Measurements from ENCODE around the gene STOM.

STOM gene

DNA sequence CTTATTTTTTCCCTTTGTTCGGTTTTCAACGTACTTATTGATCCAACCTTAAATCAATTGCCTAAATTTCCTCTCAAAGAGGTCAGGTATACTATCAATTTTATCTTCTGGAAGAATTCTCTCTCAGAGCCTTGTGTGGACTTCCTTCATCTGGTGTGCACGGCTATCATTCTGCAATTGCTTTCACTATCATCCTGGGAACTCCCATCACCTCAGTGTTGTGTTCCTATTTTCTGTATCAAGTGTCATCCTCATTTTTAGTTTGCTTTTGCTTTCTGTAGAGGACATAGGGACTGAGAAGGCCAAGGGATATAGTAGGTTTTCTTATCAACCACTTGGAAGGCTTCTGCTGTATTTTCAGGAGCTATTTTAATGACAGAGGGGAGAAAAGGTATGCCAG lies 11.3 kb downstream of the STOM start:
- no peak overlapping the region for H3K4me3 ChIP-seq (replicated peaks; ENCODE audit: low read depth, low read length)
- TF ChIP-seq CTCF (IDR thresholded peaks at IDR 0.05; ENCODE audit: low read length, missing control alignments) = no peak
- no peak for DNase-seq (ENCODE audit: low read depth)

- no peak overlapping the region for H3K4me3 ChIP-seq (replicated peaks; ENCODE audit: low read depth, low read length)
- TF ChIP-seq CTCF (IDR thresholded peaks at IDR 0.05; ENCODE audit: low read length, missing control alignments) = no peak
- no peak for DNase-seq (ENCODE audit: low read depth)
Measured at GRCh38 chr9:121357011-121357410, 13.0 kb downstream of the STOM start.

GRCh38 chr9:121354762-121355161 lies 15.3 kb downstream of the STOM start:
- no peak for DNase-seq (ENCODE audit: low read depth)
- no peak for TF ChIP-seq CTCF (IDR thresholded peaks at IDR 0.05; ENCODE audit: low read length, missing control alignments)
- no peak overlapping the region for H3K4me3 ChIP-seq (replicated peaks; ENCODE audit: low read depth, low read length)

DNA sequence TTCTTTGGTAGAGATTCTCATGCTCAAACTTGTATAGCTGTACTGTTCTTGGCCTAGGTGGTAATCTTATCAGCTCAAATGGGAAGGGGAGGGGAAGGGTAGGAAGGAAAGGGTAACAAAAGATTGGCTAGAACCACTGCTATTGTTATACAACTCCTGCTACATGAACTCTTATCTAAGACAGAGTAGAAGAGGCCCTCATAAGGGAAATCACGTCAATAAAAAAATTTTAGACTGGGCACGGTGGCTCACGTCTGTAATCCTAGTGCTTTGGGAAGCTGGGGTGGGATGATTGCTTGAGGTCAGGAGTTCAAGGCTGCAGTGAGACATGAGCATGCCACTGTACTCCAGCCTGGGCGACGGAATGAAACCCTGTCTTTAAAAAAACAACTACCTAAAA lies 15.9 kb downstream of the STOM start:
- H3K4me3 ChIP-seq (replicated peaks; ENCODE audit: low read depth, low read length) = no peak overlapping the region
- peak; percentile 93 for DNase-seq (ENCODE audit: low read depth)
- TF ChIP-seq CTCF (IDR thresholded peaks at IDR 0.05; ENCODE audit: low read length, missing control alignments) = no peak

GRCh38 chr9:121353241-121354061 lies 16.6 kb downstream of the STOM start:
- DNase-seq (ENCODE audit: low read depth) = no peak
- H3K4me3 ChIP-seq (replicated peaks; ENCODE audit: low read depth, low read length) = no peak overlapping the region
- TF ChIP-seq CTCF (IDR thresholded peaks at IDR 0.05; ENCODE audit: low read length, missing control alignments) = no peak

DNA sequence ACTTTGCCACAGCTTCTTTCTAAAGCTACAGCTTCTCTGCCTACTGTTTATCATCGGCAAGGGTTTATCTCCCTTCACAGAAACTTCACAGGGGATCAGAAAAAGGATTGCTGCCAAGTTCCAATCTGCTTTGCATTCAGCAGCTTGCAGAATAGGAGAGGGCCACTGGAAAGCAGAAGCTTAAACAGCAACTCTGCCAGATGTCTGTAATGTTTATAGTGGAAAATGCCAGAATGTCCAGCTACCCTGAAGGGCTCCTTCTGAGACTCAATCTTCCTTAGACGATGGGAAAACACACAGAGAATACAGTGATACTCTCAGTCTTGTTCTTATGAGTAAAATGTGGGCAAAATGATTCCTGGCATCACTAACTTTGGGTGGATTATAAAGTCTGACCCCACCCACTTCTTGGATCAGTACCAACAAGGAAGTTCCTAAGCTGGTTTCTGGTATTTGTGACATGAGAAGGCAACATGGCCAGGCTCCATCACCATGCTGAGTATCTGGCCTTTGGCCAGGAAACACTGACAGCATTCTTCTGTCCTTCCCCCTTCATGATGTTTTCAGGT lies 19.0 kb downstream of the STOM start:
- H3K4me3 ChIP-seq (replicated peaks; ENCODE audit: low read depth, low read length) = no peak overlapping the region
- peak; percentile 97 for DNase-seq (ENCODE audit: low read depth)
- TF ChIP-seq CTCF (IDR thresholded peaks at IDR 0.05; ENCODE audit: low read length, missing control alignments) = no peak

- no peak overlapping the region for H3K4me3 ChIP-seq (replicated peaks; ENCODE audit: low read depth, low read length)
- TF ChIP-seq CTCF (IDR thresholded peaks at IDR 0.05; ENCODE audit: low read length, missing control alignments) = no peak
Measured at GRCh38 chr9:121350036-121350435, 20.0 kb downstream of the STOM start.

More at GRCh38 chr9:121350036-121350435, 20.0 kb downstream of the STOM start:
- DNase-seq (ENCODE audit: low read depth) = no peak

Measured in fibroblast of pulmonary artery (primary cell).